Measurements from ENCODE around the gene STPG4.

GRCh38 chr2:47196499-47196898 lies 41.4 kb upstream of the STPG4 start:
- no peak for TF ChIP-seq TAF1 (IDR thresholded peaks at IDR 0.05; ENCODE audit: borderline replicate concordance, low read depth, low read length)
- no peak for TF ChIP-seq MAX (IDR thresholded peaks at IDR 0.05; ENCODE audit: low read depth)
- no peak for TF ChIP-seq RCOR1 (IDR thresholded peaks at IDR 0.05; ENCODE audit: low read length)
- no peak for TF ChIP-seq NRF1 (IDR thresholded peaks at IDR 0.05; ENCODE audit: low read depth, low read length)
- TF ChIP-seq, protein P1, sequence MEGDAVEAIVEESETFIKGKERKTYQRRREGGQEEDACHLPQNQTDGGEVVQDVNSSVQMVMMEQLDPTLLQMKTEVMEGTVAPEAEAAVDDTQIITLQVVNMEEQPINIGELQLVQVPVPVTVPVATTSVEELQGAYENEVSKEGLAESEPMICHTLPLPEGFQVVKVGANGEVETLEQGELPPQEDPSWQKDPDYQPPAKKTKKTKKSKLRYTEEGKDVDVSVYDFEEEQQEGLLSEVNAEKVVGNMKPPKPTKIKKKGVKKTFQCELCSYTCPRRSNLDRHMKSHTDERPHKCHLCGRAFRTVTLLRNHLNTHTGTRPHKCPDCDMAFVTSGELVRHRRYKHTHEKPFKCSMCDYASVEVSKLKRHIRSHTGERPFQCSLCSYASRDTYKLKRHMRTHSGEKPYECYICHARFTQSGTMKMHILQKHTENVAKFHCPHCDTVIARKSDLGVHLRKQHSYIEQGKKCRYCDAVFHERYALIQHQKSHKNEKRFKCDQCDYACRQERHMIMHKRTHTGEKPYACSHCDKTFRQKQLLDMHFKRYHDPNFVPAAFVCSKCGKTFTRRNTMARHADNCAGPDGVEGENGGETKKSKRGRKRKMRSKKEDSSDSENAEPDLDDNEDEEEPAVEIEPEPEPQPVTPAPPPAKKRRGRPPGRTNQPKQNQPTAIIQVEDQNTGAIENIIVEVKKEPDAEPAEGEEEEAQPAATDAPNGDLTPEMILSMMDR (IDR thresholded peaks at IDR 0.05), result no peak
- TF ChIP-seq POLR2AphosphoS5 (IDR thresholded peaks at IDR 0.05; ENCODE audit: low read depth, low read length), result no peak
- no peak for TF ChIP-seq USF1 (IDR thresholded peaks at IDR 0.05; ENCODE audit: borderline replicate concordance, low read depth)
- no peak for TF ChIP-seq ELF1 (IDR thresholded peaks at IDR 0.05)

Measured in SK-N-SH (cell line).